Heart right ventricle (tissue), 16 donors: ENCODE results near the gene PHC2. TPM values are rescaled to one million over a fixed set of nuclear protein-coding genes. Genes with fewer than 3 reads are reported as not detected.
A peak's percentile ranks its signal among the peaks of the same experiment; 100 is the strongest.

ENCODE experiments used
- ATAC-seq, 8 donors: fragments of 200-7000 bp; cut with Tn5 transposase; one replicate each; pipeline ENCODE4 v1.9.1; 2020; ENCODE audit warnings: mild to moderate bottlenecking in 8 of 8, moderate library complexity in 8 of 8, moderate number of reproducible peaks in 1 of 8
- DNase-seq, 2 donors: peaks; one replicate each; pipeline ENCODE4 v3.0.0-alpha.2; 2020
- H3K27ac ChIP-seq, 10 donors: fragments of 200-600 bp; sonication (generic) in 2 of 10; one replicate each; pipeline versions ENCODE4 v1.5.0 to v1.8.0; 2020 to 2022; ENCODE audit warnings: mild to moderate bottlenecking in 3 of 10
- H3K27me3 ChIP-seq, 7 donors: fragments of 200-600 bp; one replicate each; pipeline ENCODE4 v1.8.0; 2021 to 2022; ENCODE audit warnings: mild to moderate bottlenecking in 2 of 7
- H3K36me3 ChIP-seq, 9 donors: fragments of 200-600 bp; sonication (generic) in 1 of 9; one replicate each; pipeline versions ENCODE4 v1.5.0 to v1.8.0; 2020 to 2022; ENCODE audit warnings: mild to moderate bottlenecking in 2 of 9
- H3K4me1 ChIP-seq, 9 donors: fragments of 200-600 bp; sonication (generic) in 1 of 9; one replicate each; pipeline versions ENCODE4 v1.5.0 to v1.8.0; 2020 to 2022; ENCODE audit warnings: mild to moderate bottlenecking in 4 of 9
- H3K4me3 ChIP-seq, 10 donors: fragments of 200-600 bp; sonication (generic) in 2 of 10; one replicate each; pipeline versions ENCODE4 v1.5.0 to v1.8.0; 2020 to 2022; ENCODE audit warnings: mild to moderate bottlenecking in 7 of 10, moderate library complexity in 2 of 10
- H3K9me3 ChIP-seq, 11 donors: fragments of 200-600 bp in 10 of 11; sonication (generic) in 2 of 11; one replicate each; pipeline versions ENCODE4 v1.5.0 to v1.8.0; 2013 to 2022; ENCODE audit warnings: mild to moderate bottlenecking in 2 of 11, control low read depth in 1 of 11, moderate library complexity in 1 of 11
- CTCF ChIP-seq, 9 donors: fragments of 200-600 bp; sonication (generic) in 2 of 9; IDR thresholded peaks; one replicate each; pipeline versions ENCODE4 v1.5.0 to v1.8.0; 2021 to 2022; ENCODE audit warnings: antibody characterized with exemption in 9 of 9, mild to moderate bottlenecking in 5 of 9, moderate library complexity in 1 of 9
- WGBS, 2 donors: extraction: QIAGEN DNeasy Blood & Tissue Kit; methylation state at CpG; one replicate each; pipeline ENCODE4 v1.1.7; 2013; ENCODE audit warnings: inconsistent platforms in 1 of 2; 5-methylcytosine and 5-hydroxymethylcytosine counted together
- intact Hi-C, 10 donors: fragments of 100-400 bp; cut with DNase I; formaldehyde crosslinking; loops; one replicate each; pipeline versions ENCODE4 v1.11.1 to v1.14.2; 2022
- polyA plus RNA-seq, 2 donors: library from polyadenylated mRNA; stranded (reverse); fragments of 200-250 nt; gene quantifications; one replicate each; pipeline ENCODE4 v1.2.3, GENCODE V29; 2013
- total RNA-seq, 10 donors: library from RNA; stranded (reverse); fragmentation: NEBNext Ultra II Directional in 3 of 10; extraction: Animal tissue kit (Norgen Biotek cat#: 25700) in 3 of 10; gene quantifications; one replicate each; pipeline versions ENCODE4 v1.2.1 to v1.2.4, GENCODE V29; 2021 to 2023
- donor health status: Arrhythmogenic right ventricular cardiomyopathy.
- donor health status: ischemic (EF 13 %, LVEDD 7.1; RV severe dilation, severe dysfunction).
- donor health status: healthy with polysubstance abuse.
- donor health status: DM: no; HTN: yes; CAD: no.
- donor health status: DM: no; HTN: no; CAD: no.
- donor health status: ischemic (EF 25% LVEDD 6.9; RV normal size, moderate dysfunction).
- donor health status: ischemic (EF 25% LVEDD 5.7; RV mildly dilated, moderate dysfunction).
- donor health status: healthy.
- donor health status: DM: yes; HTN: yes; CAD: no.
- donor health status: Ischemic cardiomyopathy.
- donor health status: ischemic (EF 35%, LVEDD 5.7; RV mildly dilated, moderate dysfunction).
- donor health status: nonischemic (EF 11% LVEDD 7.7; RV severe dilation, severe dysfunction).
- donor health status: DM: yes; HTN: yes; CAD: no.
- donor health status: PGD.
- donor health status: ischemic (EF 29% LVEDD 5.4; RV normal size, mild dysfunction).
- donor health status: nonischemic (EF 23%, LVEDD 6.1; RV moderate dilation, normal function).

The PHC2 gene
- total and polyA plus RNA-seq, 12 donors: 81.2 to 136 (median 99.3) TPM

GRCh38 chr1:33420870-33421775 is 9.8 kb downstream of the PHC2 start:
- intact Hi-C loops: no loop called here
- TF ChIP-seq CTCF (IDR thresholded peaks at IDR 0.05): no peak
- Histone ChIP-seq H3K27me3 (no peaks in the 10 kb centered on the region), H3K36me3 (peaks cover 0 to 6% (median 0%) of the 10 kb centered on the region in 9 donors), H3K27ac (peak overlapping the region in 2 of 10 donors; percentile 22 to 64), H3K4me1 (peaks cover 0 to 28% (median 10%) of the 10 kb centered on the region in 9 donors), H3K4me3 (no peak overlapping the region), H3K9me3 (peaks cover 0 to 32% (median 13%) of the 10 kb centered on the region in 11 donors)
- DNase-seq (no peak), ATAC-seq (peak in 2 of 8 donors; percentile 22 to 64)
- WGBS, 2 donors: 50 to 59% methylated on average over 7 of the region's 7 CpGs

GRCh38 chr1:33418811-33419210 is 12.1 kb downstream of the PHC2 start:
- Histone ChIP-seq H3K36me3 (no peaks in the 10 kb centered on the region), H3K4me3 (no peak overlapping the region), H3K27ac (no peak overlapping the region), H3K4me1 (peaks cover 0 to 40% (median 12%) of the 10 kb centered on the region in 9 donors), H3K27me3 (no peaks in the 10 kb centered on the region), H3K9me3 (peaks cover 0 to 40% (median 15%) of the 10 kb centered on the region in 11 donors)
- WGBS, 2 donors: 99 to 100% methylated on average over 1 of the region's 1 CpG
- intact Hi-C loops: no loop called here
- no peak for TF ChIP-seq CTCF (IDR thresholded peaks at IDR 0.05)
- no peak for DNase-seq
- no peak for ATAC-seq

GRCh38 chr1:33414879-33415278 is 16.0 kb downstream of the PHC2 start:
- Histone ChIP-seq H3K36me3 (no peaks in the 10 kb centered on the region), H3K27ac (peak overlapping the region in 4 of 10 donors; percentile 18 to 45 (median 32)), H3K4me1 (peaks cover 0 to 25% (median 9%) of the 10 kb centered on the region in 9 donors), H3K4me3 (no peak overlapping the region), H3K9me3 (peaks cover 0 to 40% (median 15%) of the 10 kb centered on the region in 11 donors), H3K27me3 (no peaks in the 10 kb centered on the region)
- ATAC-seq: peak in 4 of 8 donors; percentile 23 to 79 (median 40)
- intact Hi-C loops: no loop called here
- no peak for DNase-seq
- TF ChIP-seq CTCF (IDR thresholded peaks at IDR 0.05): no peak
- 44 to 60% methylated on average over 5 of the region's 5 CpGs for WGBS, 2 donors

- peak; percentile 63 to 92 (median 80) for ATAC-seq
Observed at GRCh38 chr1:33410091-33410701, 20.7 kb downstream of the PHC2 start.

More at GRCh38 chr1:33410091-33410701, 20.7 kb downstream of the PHC2 start:
- peaks cover 0 to 7% (median 4%) of the 10 kb centered on the region in 11 donors for H3K9me3 ChIP-seq
- WGBS, 2 donors: 25 to 41% methylated on average over 5 of the region's 5 CpGs
- H3K27me3 ChIP-seq: no peaks in the 10 kb centered on the region
- no peaks in the 10 kb centered on the region for H3K36me3 ChIP-seq
- peak overlapping the region in 8 of 10 donors; percentile 28 to 77 (median 64) for H3K27ac ChIP-seq
- peaks cover 0 to 48% (median 17%) of the 10 kb centered on the region in 9 donors for H3K4me1 ChIP-seq
- intact Hi-C loops: no loop called here
- no peak overlapping the region for H3K4me3 ChIP-seq
- no peak for DNase-seq
- TF ChIP-seq CTCF (IDR thresholded peaks at IDR 0.05): no peak
